BLaER1 (cell line): ENCODE results near the gene COL4A2.

Experiments used
- H3K27ac ChIP-seq: shearing (Covaris generic); formaldehyde crosslinking; 2 replicates; pipeline ENCODE4 v1.8.1; 2022
- H3K27me3 ChIP-seq: shearing (Covaris generic); formaldehyde crosslinking; 2 replicates; pipeline ENCODE4 v1.8.1; 2022
- H3K36me3 ChIP-seq: shearing (Covaris generic); formaldehyde crosslinking; 2 replicates; pipeline ENCODE4 v1.8.1; 2022
- H3K4me1 ChIP-seq: shearing (Covaris generic); formaldehyde crosslinking; 2 replicates; pipeline ENCODE4 v1.8.1; 2022
- H3K4me2 ChIP-seq: shearing (Covaris generic); formaldehyde crosslinking; 2 replicates; pipeline ENCODE4 v1.8.1; 2022
- H3K4me3 ChIP-seq: shearing (Covaris generic); formaldehyde crosslinking; 2 replicates; pipeline ENCODE4 v1.8.1; 2022
- H3K9ac ChIP-seq: shearing (Covaris generic); formaldehyde crosslinking; 2 replicates; pipeline ENCODE4 v1.8.1; 2022
- H3K9me3 ChIP-seq: shearing (Covaris generic); formaldehyde crosslinking; 2 replicates; pipeline ENCODE4 v1.8.1; 2022
- H4K20me1 ChIP-seq: shearing (Covaris generic); formaldehyde crosslinking; 2 replicates; pipeline ENCODE4 v1.8.1; 2022
- Cebpa-rat ChIP-seq: shearing (Covaris generic); IDR thresholded peaks from 2 replicates; pipeline ENCODE4 v1.8.1; 2022

COL4A2 gene

DNA sequence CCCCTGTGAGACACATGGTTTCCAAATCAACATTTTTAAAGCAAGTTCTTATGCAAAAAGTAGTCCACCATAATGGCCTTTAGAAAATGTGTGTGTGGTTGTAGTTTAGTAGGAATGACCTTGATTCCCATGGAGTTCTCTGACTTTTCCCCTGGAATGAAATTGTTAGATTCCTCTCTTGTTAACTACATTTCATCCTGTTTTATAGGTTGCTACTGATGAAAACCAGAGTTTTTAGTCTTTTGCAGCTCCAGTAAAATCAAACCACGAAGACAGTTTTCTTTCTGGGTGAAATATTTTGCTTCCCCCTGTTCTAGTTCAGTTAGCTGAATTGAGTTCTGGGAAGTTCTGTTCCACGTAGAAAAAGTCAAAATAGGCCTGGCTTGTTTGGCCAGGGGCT is 146.7 kb downstream of the COL4A2 start:
- H3K27me3 ChIP-seq: no peaks in the 10 kb centered on the region
- no peak overlapping the region for H3K4me3 ChIP-seq
- H3K27ac ChIP-seq: no peak overlapping the region

DNA sequence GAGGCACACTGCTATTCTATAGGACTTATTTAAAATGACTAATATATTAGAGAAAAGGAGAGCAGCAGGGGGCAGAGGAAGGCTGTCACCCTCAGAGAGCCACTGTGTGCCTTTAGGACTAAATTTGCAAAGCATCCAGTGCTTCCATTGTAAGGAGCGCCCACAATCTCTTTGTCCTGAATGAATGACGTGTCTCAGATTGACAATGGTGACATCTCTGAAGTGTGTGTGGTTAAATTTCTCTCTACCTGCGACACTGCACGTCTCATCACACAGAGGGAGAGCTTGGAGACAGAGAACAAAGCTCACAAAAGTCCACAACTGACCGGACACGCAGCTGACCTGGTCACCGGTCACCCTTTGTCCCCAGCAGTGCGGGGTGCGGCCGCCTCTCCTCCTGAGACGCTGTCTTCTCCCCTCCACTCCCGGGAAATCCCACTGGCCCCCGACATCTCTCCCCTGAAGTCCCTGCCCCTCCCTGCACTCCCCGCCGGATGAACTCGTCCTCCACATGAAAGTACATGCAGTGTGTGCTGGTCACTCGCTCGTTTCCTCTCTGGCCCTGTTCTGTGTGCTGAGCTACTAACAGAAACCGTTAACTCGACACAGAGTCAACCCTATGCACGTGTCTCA is 147.3 kb downstream of the COL4A2 start:
- Histone ChIP-seq H3K27me3 (no peaks in the 10 kb centered on the region), H3K36me3 (no peaks in the 10 kb centered on the region), H3K9me3 (no peaks in the 10 kb centered on the region), H3K27ac (no peak overlapping the region), H3K4me3 (no peak overlapping the region), H3K4me2 (no peak overlapping the region), H4K20me1 (no peaks in the 10 kb centered on the region), H3K9ac (0 out of 2 replicates have a peak overlapping the region, but pooled peaks have one; percentile 10), H3K4me1 (peaks cover 34% of the 10 kb centered on the region)
- TF ChIP-seq Cebpa-rat: no peak

More for the DNA sequence above, 146.7 kb downstream of the COL4A2 start:
- no peak for TF ChIP-seq Cebpa-rat
- Histone ChIP-seq H3K4me2 (no peak overlapping the region), H3K9ac (no peak overlapping the region), H3K9me3 (no peaks in the 10 kb centered on the region), H3K36me3 (no peaks in the 10 kb centered on the region), H3K4me1 (peaks cover 31% of the 10 kb centered on the region), H4K20me1 (no peaks in the 10 kb centered on the region)

DNA sequence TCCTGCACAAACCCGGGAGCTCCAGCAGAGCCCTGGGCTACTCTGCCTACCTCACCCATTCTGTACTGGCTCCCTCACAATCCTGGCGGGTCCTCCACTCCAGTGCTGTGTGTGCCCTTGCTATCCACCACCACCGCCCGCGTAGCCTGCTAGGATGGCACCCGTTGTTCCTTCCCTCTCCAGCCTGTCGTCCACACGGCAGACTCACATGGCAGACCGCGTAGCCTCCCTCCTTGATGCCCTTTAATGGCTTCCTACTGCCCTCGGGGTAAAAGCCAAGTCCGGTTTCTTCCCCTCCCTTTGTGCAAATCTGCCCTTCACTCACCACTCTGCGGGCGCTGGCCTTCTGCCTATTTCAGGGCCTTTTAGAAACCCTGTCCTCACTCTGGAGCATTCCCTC is 147.9 kb downstream of the COL4A2 start:
- TF ChIP-seq Cebpa-rat: no peak
- Histone ChIP-seq H3K4me1 (peaks cover 32% of the 10 kb centered on the region), H3K36me3 (no peaks in the 10 kb centered on the region), H3K4me2 (no peak overlapping the region), H4K20me1 (no peaks in the 10 kb centered on the region), H3K9ac (no peak overlapping the region), H3K9me3 (no peaks in the 10 kb centered on the region), H3K4me3 (no peak overlapping the region), H3K27me3 (no peaks in the 10 kb centered on the region), H3K27ac (no peak overlapping the region)

DNA sequence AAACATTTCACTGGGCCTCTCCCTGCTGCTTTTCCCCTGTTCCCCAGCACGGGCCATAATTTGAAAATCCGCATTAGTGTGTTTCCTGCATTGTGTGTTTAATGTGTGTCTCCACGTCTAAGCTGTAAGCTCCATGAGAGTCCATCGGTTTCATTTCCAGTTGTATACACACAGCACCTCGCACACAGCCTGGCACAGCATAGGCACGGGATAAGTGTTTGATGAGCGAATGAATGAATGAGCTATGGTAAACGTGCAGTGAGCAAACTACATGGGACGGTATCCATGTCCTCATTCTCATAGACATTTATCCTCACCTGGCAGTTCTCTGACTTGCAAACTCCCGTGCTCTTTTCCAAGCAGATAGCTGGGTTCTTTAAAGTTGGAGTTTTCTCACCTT is 148.4 kb downstream of the COL4A2 start:
- Histone ChIP-seq H3K27ac (no peak overlapping the region), H3K9me3 (no peaks in the 10 kb centered on the region), H3K4me1 (peaks cover 32% of the 10 kb centered on the region), H4K20me1 (no peaks in the 10 kb centered on the region), H3K4me2 (no peak overlapping the region), H3K4me3 (no peak overlapping the region), H3K36me3 (no peaks in the 10 kb centered on the region), H3K9ac (no peak overlapping the region), H3K27me3 (no peaks in the 10 kb centered on the region)
- no peak for TF ChIP-seq Cebpa-rat

DNA sequence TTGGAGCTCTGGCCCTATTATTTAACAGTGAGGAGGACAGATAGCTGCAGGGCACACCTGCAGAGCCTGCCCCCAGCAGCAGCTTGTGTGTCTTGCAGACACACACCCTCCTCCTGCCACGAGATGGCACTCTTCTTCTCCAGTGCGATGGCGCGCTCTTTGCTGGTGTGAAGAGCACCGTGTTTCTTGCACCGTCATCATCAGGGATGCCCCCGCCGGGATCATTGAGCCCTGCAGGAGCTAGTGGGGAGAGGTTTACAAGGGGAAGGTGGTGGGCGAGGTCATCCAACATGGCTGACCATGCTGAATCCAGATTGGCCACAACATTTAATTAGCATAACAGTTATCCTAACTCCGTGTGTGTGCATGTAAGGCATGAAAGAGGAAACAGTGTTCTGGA is 148.9 kb downstream of the COL4A2 start:
- no peaks in the 10 kb centered on the region for H3K9me3 ChIP-seq
- H3K4me1 ChIP-seq: peaks cover 32% of the 10 kb centered on the region
- H3K4me2 ChIP-seq: peak overlapping the region; percentile 60
- no peak overlapping the region for H3K4me3 ChIP-seq
- TF ChIP-seq Cebpa-rat: no peak
- no peak overlapping the region for H3K27ac ChIP-seq
- H3K9ac ChIP-seq: no peak overlapping the region
- no peaks in the 10 kb centered on the region for H3K36me3 ChIP-seq
- H3K27me3 ChIP-seq: no peaks in the 10 kb centered on the region
- no peaks in the 10 kb centered on the region for H4K20me1 ChIP-seq

DNA sequence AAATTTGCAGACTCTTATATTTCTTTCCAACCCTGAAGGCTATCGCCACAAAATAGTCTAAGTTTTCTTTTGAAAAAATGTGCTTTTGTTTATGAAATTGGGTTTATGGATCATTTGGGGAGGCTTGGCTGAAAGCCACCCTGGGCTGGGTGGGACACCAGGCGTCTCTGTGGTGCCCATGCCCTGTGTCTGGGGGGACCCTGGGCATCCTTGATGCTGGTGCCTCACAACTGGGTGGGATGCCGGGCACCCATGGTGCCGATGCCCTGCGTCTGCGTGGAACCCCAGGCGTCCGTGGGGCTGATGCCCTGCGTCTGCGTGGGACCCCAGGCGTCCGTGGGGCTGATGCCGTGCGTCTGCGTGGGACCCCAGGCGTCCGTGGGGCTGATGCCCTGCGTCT is 149.5 kb downstream of the COL4A2 start:
- no peak for TF ChIP-seq Cebpa-rat
- Histone ChIP-seq H3K4me3 (no peak overlapping the region), H3K4me2 (no peak overlapping the region; the same call in 1 of the 2 replicates), H3K27ac (no peak overlapping the region), H3K9ac (no peak overlapping the region), H4K20me1 (no peaks in the 10 kb centered on the region), H3K27me3 (no peaks in the 10 kb centered on the region), H3K4me1 (peaks cover 32% of the 10 kb centered on the region), H3K9me3 (no peaks in the 10 kb centered on the region), H3K36me3 (no peaks in the 10 kb centered on the region)

DNA sequence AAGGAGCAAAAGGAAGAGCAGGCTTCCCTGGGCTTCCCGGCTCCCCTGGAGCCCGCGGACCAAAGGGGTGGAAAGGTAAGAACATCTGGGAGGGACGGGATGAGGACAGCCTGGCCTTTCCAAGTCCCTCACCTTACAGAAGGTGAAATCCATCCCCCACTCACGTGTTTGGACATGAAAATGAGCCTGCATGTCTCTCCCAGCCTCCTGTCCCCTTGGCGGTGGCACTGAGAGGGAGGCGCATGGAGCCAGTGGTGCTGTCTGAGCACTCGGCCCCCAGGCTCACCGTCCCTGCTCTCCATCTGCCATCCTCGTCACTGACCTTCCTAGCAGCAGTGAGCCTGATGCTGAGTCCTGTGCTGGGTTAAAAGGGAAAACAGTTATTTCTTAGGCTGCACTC is 150.3 kb downstream of the COL4A2 start:
- H3K4me3 ChIP-seq: no peak overlapping the region
- H3K4me1 ChIP-seq: peaks cover 39% of the 10 kb centered on the region
- no peak overlapping the region; the same call in 1 of the 2 replicates for H3K27ac ChIP-seq
- no peak for TF ChIP-seq Cebpa-rat
- H4K20me1 ChIP-seq: no peaks in the 10 kb centered on the region
- H3K9me3 ChIP-seq: no peaks in the 10 kb centered on the region
- H3K9ac ChIP-seq: no peak overlapping the region
- H3K4me2 ChIP-seq: peak overlapping the region; percentile 60; the same call in 1 of the 2 replicates
- no peaks in the 10 kb centered on the region for H3K27me3 ChIP-seq
- no peaks in the 10 kb centered on the region for H3K36me3 ChIP-seq

DNA sequence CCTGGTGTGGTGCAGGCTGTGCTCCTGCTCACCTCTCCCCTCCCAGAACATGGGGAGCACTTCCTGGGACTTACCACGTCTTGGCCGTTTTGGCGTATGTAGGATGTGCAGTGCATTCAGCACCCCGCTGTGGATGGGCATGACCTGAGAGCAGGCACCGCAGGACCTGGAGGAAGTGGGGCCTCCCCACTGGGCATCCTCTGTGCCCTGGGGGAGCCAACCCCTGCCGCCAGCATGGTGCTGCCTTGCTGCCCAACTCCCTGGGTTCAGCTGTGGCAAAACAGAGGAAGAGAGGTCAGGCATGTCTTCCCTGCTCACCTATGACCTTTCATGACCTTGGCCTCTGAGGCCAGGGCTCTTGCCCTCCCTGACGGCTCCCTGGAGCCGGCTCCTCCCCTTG is 150.9 kb downstream of the COL4A2 start:
- Histone ChIP-seq H3K9me3 (no peaks in the 10 kb centered on the region), H3K4me1 (peaks cover 39% of the 10 kb centered on the region), H3K36me3 (no peaks in the 10 kb centered on the region), H4K20me1 (no peaks in the 10 kb centered on the region), H3K27me3 (no peaks in the 10 kb centered on the region), H3K9ac (no peak overlapping the region), H3K4me3 (no peak overlapping the region), H3K27ac (no peak overlapping the region; the same call in 1 of the 2 replicates), H3K4me2 (peak overlapping the region; percentile 60)
- no peak for TF ChIP-seq Cebpa-rat

DNA sequence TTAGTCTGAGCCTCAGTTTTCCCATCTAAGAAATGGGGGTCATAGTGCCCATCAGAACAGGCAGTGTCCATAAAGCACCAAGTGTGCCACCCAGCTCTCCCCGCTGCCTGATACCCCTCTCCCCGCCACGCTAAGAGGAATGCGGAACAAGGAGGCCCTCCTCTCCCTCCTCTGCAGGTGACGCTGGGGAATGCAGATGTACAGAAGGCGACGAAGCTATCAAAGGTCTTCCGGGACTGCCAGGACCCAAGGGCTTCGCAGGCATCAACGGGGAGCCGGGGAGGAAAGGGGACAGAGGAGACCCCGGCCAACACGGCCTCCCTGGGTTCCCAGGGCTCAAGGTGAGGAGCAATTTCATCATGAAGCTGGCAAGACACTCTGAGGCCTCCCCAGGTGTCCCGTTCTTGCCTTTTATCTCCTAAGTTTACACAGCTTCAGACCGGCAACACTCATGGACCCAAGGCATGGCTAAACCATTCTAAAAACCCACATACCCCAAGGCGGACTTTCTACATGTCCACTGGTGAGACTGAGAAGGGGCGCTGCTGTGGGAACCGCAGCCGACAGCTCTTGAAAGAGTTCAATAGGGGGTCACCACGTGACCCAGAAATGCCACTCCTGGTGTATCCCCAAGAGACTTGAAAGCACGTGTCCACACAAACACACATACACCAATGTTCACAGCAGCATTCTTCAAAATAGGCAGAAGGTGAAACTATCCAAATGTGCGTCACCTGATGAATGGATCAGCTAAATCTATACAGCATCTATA is 151.7 kb downstream of the COL4A2 start:
- Histone ChIP-seq H3K4me2 (peak overlapping the region; percentile 33; the same call in 1 of the 2 replicates), H3K4me3 (no peak overlapping the region), H4K20me1 (no peaks in the 10 kb centered on the region), H3K9me3 (no peaks in the 10 kb centered on the region), H3K27ac (no peak overlapping the region), H3K9ac (no peak overlapping the region), H3K27me3 (no peaks in the 10 kb centered on the region), H3K36me3 (no peaks in the 10 kb centered on the region), H3K4me1 (peaks cover 39% of the 10 kb centered on the region)
- no peak for TF ChIP-seq Cebpa-rat

DNA sequence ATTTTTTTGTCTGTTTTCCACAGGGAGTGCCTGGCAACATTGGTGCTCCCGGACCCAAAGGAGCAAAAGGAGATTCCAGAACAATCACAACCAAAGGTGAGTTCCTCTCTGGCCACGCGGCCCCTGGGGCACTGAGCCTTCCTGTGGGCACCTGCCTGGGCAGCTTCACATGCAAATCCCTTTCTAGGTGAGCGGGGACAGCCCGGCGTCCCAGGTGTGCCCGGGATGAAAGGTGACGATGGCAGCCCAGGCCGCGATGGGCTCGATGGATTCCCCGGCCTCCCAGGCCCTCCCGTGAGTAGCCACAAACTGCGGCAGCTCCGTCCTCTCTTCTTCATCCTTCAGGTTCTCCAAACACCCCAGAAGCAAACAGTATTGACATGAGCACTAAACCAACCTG is 155.0 kb downstream of the COL4A2 start:
- Histone ChIP-seq H3K36me3 (no peaks in the 10 kb centered on the region), H3K9me3 (no peaks in the 10 kb centered on the region), H4K20me1 (no peaks in the 10 kb centered on the region), H3K27ac (no peak overlapping the region), H3K9ac (no peak overlapping the region), H3K4me2 (no peak overlapping the region), H3K4me3 (no peak overlapping the region), H3K27me3 (no peaks in the 10 kb centered on the region), H3K4me1 (peaks cover 36% of the 10 kb centered on the region)
- no peak for TF ChIP-seq Cebpa-rat
